Measurements from ENCODE around the gene ZNF516.
"Not testable (repeated sequence)": the region's sequence is repeated elsewhere in the genome, so short reads cannot be mapped to it uniquely, and the experiment has no call there.

The ZNF516 gene

GRCh38 chr18:76490670-76491472 lies 4.2 kb downstream of the ZNF516 start:
- DNase-seq: peak; percentile 69

GRCh38 chr18:76490033-76490432 lies 5.0 kb downstream of the ZNF516 start:
- no peak for DNase-seq

GRCh38 chr18:76489081-76489480 lies 6.0 kb downstream of the ZNF516 start:
- no peak for DNase-seq

DNA sequence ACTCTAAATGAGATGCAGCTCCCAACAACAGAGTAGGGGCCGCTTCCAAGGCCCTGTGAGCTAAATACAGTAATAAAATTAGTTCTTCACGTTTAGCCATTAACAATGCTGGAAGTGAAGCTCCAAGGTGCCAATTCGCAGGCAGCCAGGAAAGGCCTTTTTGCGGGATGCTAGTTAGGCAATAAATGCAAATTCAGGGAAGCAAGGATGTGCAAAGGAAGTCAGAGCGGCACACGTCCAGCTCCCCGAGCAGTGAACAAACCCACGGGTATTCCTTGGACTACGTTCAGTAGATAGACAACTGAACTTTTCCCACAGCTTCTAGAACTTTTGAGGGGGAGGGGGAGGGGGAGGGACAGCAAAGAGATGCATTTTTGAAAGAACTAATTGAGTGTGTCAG lies 6.9 kb downstream of the ZNF516 start:
- DNase-seq: no peak

DNA sequence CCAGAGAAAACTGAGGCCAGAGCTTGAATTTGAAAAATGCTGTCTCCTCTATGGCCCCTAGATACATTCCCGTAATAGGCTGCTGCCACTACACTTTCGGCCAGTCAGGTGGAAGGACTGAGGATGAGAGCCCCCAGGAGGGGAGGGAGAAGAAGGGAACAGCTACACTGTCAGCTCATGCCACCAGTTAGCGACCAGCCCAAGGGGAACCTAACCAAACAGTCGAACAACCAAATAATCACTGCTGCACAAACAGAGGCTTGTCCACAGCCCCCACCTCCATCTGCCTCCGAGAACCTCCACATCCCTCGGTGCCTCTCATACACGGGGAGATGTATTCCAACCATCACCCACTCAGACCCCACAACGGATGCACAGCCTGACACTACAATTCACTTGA lies 7.3 kb downstream of the ZNF516 start:
- DNase-seq: no peak

DNA sequence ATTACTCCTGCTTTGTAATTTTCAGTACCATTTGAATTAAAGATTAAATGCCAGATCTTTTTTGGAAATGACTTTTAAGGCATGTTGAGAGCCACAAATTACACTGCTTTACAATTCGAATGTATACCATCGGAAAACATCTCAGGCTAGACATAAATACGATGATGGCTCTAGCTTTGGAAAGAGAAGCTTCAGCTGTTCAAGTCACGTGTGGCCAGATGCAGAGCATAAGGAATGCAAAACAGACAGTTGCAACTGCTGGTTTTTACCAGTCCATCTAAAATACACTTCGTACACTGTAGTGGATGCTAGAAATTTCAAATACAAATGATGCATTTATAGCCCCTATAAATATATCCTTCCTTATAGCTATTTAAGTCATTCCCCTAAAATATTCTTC lies 8.0 kb downstream of the ZNF516 start:
- DNase-seq: no peak

DNA sequence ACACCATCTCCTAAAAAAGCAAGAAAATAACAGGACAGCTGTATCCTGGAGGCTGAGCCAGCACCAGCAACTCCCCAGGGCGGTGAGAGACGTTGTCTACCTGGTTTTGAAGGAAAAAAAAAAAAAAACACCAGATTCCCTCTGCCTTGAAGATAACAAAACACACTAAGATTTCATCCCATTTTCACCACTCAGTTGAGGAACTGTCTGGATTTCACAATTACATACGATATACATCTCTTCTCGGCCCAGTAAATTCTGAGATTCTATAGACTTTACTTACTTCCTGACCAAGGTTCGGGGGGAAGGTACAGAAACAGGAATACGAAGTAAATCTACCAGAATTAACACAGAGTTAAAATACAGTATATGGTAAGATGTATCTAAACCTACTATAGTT lies 8.5 kb downstream of the ZNF516 start:
- DNase-seq: no peak

DNA sequence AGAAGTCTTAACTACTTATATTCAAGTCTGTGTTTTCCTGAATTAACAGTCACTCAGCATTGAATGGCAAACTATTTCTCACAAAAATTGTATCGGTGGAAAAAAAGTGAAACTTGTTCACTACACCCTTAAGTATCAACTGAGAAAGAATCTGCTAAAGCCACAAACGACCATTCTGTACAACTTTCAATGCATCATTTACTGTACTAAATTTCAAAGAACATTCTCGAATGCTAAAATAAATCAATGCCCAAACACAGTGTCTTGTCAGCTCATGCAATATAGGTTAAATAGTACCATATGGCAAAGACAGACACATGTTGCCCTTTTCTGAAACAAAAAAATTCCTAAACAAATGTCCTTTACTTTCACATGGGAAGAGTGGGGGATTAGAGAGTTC lies 9.0 kb downstream of the ZNF516 start:
- no peak for DNase-seq

DNA sequence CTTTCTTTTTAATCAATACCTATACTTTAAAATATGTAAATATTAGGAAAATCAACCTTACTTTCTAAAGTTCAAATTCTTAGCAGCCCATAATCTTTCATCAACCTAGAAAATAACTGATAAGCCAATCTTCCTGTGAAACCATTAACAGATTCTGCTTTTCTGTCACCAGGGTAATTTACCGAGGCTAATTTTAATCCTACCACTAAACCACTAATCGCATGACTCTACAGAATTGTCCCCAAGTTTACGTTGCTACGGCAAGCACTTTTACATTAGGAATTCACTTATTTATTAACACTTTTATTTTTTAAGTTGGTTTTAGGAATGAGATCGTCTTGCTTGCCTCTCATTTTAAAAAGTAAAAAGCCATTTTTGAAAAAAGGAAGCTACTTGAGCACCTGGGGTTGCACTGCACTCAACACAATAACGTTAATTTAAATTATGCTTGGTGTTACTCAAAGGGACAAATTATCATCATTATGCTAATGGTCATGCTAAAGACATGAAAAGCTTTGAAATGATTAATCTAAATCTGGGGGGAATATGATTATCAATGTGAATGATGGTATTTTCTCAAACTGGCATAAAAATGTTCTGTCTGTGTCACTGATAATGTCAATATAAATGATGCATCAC lies 10.2 kb downstream of the ZNF516 start:
- DNase-seq: no peak

DNA sequence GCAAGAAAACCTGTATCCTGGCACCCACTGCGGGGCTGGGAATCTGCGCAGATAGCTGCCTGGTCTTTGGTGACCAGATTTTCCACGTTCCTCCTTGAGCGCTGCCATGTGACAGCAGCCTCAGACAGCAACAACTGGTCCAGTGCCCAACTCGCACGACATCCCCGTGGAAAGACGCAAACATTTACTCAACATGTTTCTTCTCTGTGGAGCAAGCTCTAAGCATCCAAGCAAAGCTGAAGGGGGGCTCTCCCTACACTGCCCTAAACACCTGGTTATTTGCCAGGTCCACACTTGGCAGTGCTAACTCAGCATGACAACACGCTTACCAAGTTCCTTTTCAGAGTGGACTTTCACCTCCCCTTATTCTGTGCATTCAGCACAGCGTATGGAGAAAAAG lies 11.3 kb downstream of the ZNF516 start:
- DNase-seq: no peak

DNA sequence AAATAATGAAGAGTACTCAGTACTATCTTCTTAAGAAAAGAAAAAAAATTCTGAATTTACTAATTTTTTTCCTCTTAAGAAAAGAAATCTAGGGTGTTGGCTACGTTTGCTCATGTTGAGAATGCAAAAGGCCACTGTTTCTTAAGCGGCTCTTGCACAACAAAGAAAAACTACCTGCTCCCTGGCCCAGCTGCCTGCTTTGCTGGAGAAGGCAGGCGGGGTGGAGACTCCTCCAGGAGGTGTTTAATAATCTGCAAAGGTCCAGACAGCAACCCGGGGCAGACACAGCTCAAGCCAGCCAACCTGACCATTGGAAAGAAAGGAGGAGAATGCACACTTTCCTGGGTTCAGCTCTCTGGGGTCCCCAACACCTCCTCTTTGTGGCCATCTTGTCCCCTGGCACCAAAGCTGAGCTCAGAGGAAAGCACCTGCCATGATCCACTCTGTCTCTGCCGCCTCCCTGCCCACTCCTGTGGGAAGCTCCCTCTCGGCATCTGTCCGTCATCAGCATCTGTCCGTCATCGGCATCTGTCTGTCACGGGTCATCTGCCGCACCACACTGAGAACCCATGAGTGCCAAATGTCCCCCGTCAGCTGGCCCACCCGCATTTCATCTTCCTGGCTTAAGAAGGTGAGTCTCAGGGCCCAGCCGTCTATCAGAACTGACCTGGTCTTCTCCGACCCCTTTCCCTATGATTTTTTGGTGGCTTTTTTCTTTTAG lies 11.9 kb downstream of the ZNF516 start:
- DNase-seq: no peak

DNA sequence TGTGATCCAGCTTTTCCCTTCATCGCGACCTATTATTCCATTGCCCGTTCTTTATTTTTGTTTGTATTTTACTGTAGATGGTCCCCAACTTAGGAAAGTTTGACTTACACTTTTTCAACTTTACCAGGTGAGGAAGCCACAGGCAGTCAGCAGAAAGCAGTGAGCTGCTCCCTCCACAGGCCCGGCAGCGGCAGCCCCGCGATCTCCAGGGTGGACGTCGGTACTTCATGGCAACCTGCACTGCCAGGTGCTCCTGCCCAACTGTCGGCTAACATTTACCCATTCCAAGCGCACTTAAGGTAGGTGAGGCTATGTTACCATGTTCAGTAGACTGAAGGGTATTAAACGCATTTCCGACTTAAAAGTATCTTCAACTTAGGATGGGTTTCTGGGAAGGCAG lies 12.8 kb downstream of the ZNF516 start:
- DNase-seq: no peak

DNA sequence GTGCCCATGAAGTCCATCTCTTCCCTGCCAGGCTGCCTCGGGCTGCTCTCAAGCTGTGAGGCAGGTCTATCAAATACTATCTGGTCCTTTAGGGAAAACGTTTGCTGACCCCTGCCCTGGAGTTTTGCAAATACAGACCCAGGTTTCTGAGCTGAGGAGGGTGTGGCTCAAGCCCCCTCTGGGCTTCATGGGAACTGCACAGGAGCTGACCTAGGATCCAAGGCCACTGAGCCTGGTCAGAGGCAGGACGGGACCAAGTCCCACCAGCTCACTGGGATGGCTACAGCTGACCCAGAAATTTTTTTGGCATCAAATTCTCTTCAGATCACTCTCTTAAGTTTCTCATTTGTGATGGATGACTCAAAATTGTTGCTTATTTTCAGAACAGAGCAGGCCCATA lies 14.1 kb downstream of the ZNF516 start:
- no peak for DNase-seq

GRCh38 chr18:76479351-76480238 lies 15.4 kb downstream of the ZNF516 start:
- DNase-seq: no peak

- no peak for DNase-seq
Measured at GRCh38 chr18:76476665-76477561, 18.1 kb downstream of the ZNF516 start.

GRCh38 chr18:76475450-76476194 lies 19.4 kb downstream of the ZNF516 start:
- DNase-seq: no peak

DNA sequence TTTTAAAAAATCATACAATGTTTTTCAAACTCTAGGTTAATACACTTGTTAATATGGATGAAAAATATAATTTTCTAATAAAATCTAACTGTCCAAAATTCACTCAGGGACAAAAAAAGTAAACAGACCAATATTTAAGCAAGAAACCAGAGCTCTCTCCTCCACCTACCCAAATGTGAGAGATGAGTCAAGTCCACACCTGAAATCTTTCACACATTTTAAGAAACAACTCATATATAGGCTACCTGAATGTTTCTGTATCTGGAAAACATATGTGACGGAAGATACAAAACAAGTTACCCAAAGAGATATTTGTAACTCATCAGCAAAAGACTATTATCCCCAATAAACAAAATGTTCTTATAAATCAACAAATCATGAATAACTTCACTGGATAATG lies 20.2 kb downstream of the ZNF516 start:
- DNase-seq: no peak

- DNase-seq: not testable (repeated sequence)
Measured at GRCh38 chr18:76473521-76473920, 21.5 kb downstream of the ZNF516 start.

- no peak for DNase-seq
Measured at GRCh38 chr18:76472829-76473228, 22.2 kb downstream of the ZNF516 start.

DNA sequence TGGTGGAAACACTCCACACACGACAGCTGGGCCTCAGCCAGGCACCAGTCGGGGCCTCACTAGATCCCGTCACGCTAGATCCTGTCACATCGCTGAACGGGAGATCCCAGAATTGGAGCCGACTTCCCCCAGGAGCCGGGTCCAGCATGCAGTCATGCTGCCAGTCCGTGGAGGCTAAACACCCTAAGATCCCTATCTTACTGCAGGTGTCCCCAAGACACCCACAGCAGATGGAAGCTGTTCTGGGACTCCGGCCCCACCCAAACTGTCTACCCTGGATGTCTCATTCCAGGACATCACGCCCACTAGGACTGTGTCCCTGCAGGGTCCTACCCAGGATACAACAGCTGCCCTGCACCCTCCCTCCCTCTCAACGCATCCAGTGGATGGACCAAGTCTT lies 23.4 kb downstream of the ZNF516 start:
- DNase-seq: no peak

All from NCI-H510A treated with DMSO at 0.1 percent for 48 hours (cell line).